ENCODE measurements around the gene TWIST2.

DNA sequence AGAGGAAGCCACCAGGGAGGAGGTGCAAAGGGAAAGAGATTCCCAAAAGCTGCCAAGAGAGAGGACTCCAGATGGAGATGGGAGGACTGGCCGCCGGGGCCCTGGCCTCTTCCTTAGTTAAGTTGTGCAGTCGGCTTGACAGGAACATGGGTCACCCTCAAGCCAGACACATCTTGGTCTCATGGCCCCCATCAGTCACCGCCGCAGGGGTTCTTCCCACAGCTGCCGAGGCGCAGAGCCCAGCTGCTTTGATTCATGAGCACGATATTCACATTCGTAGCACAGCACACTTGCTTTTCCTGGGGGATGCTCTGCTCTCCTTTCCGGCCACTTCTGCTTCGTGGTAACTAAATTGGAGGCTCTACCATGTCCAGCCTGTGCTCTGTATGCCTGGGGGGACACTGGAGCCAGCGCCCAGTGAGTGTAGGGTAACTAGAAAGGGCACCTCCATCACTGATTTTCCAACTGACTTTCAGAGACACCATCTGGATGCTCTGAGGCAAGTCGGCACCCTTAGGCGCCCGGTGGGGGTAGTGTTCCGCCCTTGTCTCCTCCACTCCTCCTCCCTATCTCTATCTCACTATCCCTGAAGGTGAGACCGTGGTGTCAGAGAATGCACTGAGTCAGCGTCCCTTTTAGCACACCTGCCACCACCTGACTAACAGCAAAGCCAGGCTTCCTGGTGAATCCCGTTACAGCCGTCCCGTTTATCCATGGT lies 13.3 kb downstream of the TWIST2 start:
- TF ChIP-seq, protein P1, sequence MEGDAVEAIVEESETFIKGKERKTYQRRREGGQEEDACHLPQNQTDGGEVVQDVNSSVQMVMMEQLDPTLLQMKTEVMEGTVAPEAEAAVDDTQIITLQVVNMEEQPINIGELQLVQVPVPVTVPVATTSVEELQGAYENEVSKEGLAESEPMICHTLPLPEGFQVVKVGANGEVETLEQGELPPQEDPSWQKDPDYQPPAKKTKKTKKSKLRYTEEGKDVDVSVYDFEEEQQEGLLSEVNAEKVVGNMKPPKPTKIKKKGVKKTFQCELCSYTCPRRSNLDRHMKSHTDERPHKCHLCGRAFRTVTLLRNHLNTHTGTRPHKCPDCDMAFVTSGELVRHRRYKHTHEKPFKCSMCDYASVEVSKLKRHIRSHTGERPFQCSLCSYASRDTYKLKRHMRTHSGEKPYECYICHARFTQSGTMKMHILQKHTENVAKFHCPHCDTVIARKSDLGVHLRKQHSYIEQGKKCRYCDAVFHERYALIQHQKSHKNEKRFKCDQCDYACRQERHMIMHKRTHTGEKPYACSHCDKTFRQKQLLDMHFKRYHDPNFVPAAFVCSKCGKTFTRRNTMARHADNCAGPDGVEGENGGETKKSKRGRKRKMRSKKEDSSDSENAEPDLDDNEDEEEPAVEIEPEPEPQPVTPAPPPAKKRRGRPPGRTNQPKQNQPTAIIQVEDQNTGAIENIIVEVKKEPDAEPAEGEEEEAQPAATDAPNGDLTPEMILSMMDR (IDR thresholded peaks at IDR 0.05; ENCODE audit: low read length), result no peak
- TF ChIP-seq EZH2 (optimal IDR thresholded peaks at IDR 0.05; ENCODE audit: low read depth, low read length) (no peak), EZH2phosphoT487 (IDR thresholded peaks at IDR 0.05; ENCODE audit: low read length) (no peak)
